ENCODE measurements around the gene TOM1L2.

The TOM1L2 gene

GRCh38 chr17:17816831-17817551 lies 155.2 kb downstream of the TOM1L2 start:
- Histone ChIP-seq H3K9me2 (replicated peaks; ENCODE audit: insufficient read depth, low read length) (no peaks in the 10 kb centered on the region), H3K27ac (ENCODE audit: low read length) (no peak overlapping the region), H4K20me1 (ENCODE audit: insufficient read depth, low read length) (no peaks in the 10 kb centered on the region; the same call in 1 of the 2 replicates), H2AFZ (ENCODE audit: low read length) (no peak overlapping the region), H3K4me3 (ENCODE audit: low read length) (no peak overlapping the region), H3K79me2 (ENCODE audit: low read length) (peaks cover 27% of the 10 kb centered on the region), H3K36me3 (replicated peaks; ENCODE audit: insufficient read depth, low read length) (peaks cover 5% of the 10 kb centered on the region), H3K27me3 (replicated peaks; ENCODE audit: insufficient read depth, low read length) (no peaks in the 10 kb centered on the region), H3K9ac (ENCODE audit: low read length) (no peak overlapping the region), H3K4me1 (ENCODE audit: low read length) (peaks cover 11% of the 10 kb centered on the region), H3K9me3 (replicated peaks; ENCODE audit: insufficient read depth, low read length) (no peaks in the 10 kb centered on the region), H3F3A (ENCODE audit: insufficient read depth, low read length) (peaks cover 5% of the 10 kb centered on the region), H3K4me2 (ENCODE audit: low read depth, low read length) (no peak overlapping the region)
- no peak for DNase-seq
- TF ChIP-seq EZH2phosphoT487 (IDR thresholded peaks at IDR 0.05; ENCODE audit: low read length): no peak
- TF ChIP-seq EZH2 (optimal IDR thresholded peaks at IDR 0.05; ENCODE audit: low read depth, low read length): no peak
- TF ChIP-seq CTCF (IDR thresholded peaks at IDR 0.05; ENCODE audit: low read length): no peak

GRCh38 chr17:17816240-17816814 lies 155.9 kb downstream of the TOM1L2 start:
- H3K4me1 ChIP-seq (ENCODE audit: low read length): peaks cover 4% of the 10 kb centered on the region; the same call in 1 of the 2 replicates
- no peak overlapping the region for H3K4me2 ChIP-seq (ENCODE audit: low read depth, low read length)
- H3K9me2 ChIP-seq (replicated peaks; ENCODE audit: insufficient read depth, low read length): no peaks in the 10 kb centered on the region
- TF ChIP-seq EZH2 (optimal IDR thresholded peaks at IDR 0.05; ENCODE audit: low read depth, low read length): no peak
- TF ChIP-seq CTCF (IDR thresholded peaks at IDR 0.05; ENCODE audit: low read length): no peak
- no peak for TF ChIP-seq EZH2phosphoT487 (IDR thresholded peaks at IDR 0.05; ENCODE audit: low read length)
- no peaks in the 10 kb centered on the region for H3K27me3 ChIP-seq (replicated peaks; ENCODE audit: insufficient read depth, low read length)
- no peak overlapping the region for H3K9ac ChIP-seq (ENCODE audit: low read length)
- H3K79me2 ChIP-seq (ENCODE audit: low read length): peaks cover 20% of the 10 kb centered on the region
- no peaks in the 10 kb centered on the region; the same call in 1 of the 2 replicates for H4K20me1 ChIP-seq (ENCODE audit: insufficient read depth, low read length)
- H3K9me3 ChIP-seq (replicated peaks; ENCODE audit: insufficient read depth, low read length): no peaks in the 10 kb centered on the region
- no peak overlapping the region for H3K4me3 ChIP-seq (ENCODE audit: low read length)
- peaks cover 7% of the 10 kb centered on the region for H3F3A ChIP-seq (ENCODE audit: insufficient read depth, low read length)
- H2AFZ ChIP-seq (ENCODE audit: low read length): no peak overlapping the region
- DNase-seq: no peak
- H3K27ac ChIP-seq (ENCODE audit: low read length): no peak overlapping the region
- peaks cover 5% of the 10 kb centered on the region for H3K36me3 ChIP-seq (replicated peaks; ENCODE audit: insufficient read depth, low read length)

- Histone ChIP-seq H3K27ac (ENCODE audit: low read length) (no peak overlapping the region), H3K36me3 (replicated peaks; ENCODE audit: insufficient read depth, low read length) (peaks cover 5% of the 10 kb centered on the region), H3K9me2 (replicated peaks; ENCODE audit: insufficient read depth, low read length) (no peaks in the 10 kb centered on the region), H4K20me1 (ENCODE audit: insufficient read depth, low read length) (no peaks in the 10 kb centered on the region; the same call in 1 of the 2 replicates), H2AFZ (ENCODE audit: low read length) (no peak overlapping the region), H3K9ac (ENCODE audit: low read length) (no peak overlapping the region), H3K9me3 (replicated peaks; ENCODE audit: insufficient read depth, low read length) (no peaks in the 10 kb centered on the region), H3K4me3 (ENCODE audit: low read length) (no peak overlapping the region), H3F3A (ENCODE audit: insufficient read depth, low read length) (peaks cover 7% of the 10 kb centered on the region), H3K4me1 (ENCODE audit: low read length) (0 out of 2 replicates have a peak, but pooled peaks cover 3% of the 10 kb centered on the region), H3K4me2 (ENCODE audit: low read depth, low read length) (no peak overlapping the region), H3K27me3 (replicated peaks; ENCODE audit: insufficient read depth, low read length) (no peaks in the 10 kb centered on the region), H3K79me2 (ENCODE audit: low read length) (peaks cover 13% of the 10 kb centered on the region)
- no peak for DNase-seq
- TF ChIP-seq CTCF (IDR thresholded peaks at IDR 0.05; ENCODE audit: low read length): no peak
Observed at GRCh38 chr17:17815436-17816200, 156.6 kb downstream of the TOM1L2 start.

All from MM.1S (cell line).